NB4 (cell line): ENCODE measurements around the gene STAT5B.

Source experiments
- CTCF ChIP-seq: IDR thresholded peaks from one replicate; pipeline ENCODE4 v1.5.1; 2012; ENCODE audit warnings: low read depth, low read length
- TF ChIP-seq, protein P1 (sequence below): IDR thresholded peaks from 2 replicates; pipeline ENCODE4 v1.6.1; 2011; ENCODE audit warnings: low read depth, low read length

DNA sequence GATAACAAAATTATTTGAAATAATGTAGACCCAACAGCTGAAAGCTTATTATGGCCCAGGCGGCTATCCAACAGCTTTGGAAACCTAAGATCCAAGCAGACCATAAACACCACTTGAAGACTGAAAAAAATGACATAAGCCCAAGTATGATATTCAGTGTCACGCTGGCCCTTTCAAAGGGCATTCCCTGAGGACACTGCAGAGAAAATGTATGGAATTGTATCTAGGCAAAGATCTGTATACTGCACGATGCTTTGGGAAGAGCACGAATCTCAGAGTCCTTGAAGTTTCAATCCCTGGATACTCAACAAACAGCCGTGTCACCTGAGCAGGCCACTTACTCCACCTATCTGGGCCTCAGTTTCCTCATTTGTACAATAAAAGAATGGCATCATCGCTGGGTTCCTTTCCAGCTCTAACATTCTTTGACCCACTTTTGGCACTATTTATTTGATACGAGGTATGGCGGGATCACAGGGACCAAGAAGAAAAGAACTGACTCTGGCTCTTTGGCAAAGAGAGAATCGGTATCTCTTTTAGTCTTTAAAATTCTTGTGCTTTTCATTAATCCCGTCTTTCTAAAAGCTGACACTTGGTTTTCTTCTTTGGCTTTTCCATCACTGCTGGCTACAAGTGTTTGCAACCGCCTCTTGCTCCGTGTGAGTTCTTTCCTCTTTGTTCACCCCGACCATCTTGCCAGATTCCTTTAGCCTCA lies 1.2 kb downstream of the STAT5B start:
- no peak for TF ChIP-seq CTCF
- TF ChIP-seq, protein P1, sequence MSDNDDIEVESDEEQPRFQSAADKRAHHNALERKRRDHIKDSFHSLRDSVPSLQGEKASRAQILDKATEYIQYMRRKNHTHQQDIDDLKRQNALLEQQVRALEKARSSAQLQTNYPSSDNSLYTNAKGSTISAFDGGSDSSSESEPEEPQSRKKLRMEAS = no peak
